ENCODE measurements around the gene SLC9A3.

Gene SLC9A3

DNA sequence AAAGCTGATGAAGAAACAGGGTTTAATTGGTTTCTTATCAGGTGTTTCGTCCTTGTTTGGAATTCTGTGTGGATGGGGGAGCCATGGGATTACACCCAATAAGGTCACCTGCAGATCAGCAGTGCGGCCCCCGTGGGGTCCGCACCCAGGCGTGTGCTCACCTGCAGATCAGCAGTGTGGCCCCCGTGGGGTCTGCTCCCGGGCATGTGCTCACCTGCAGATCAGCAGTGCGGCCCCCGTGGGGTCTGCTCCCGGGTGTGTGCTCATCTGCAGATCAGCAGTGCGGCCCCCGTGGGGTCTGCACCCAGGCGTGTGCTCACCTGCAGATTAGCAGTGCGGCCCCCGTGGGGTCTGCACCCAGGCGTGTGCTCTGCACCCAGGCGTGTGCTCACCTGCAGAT lies 46.2 kb upstream of the SLC9A3 start:
- ChIA-PET POLR2A (ENCODE audit: low non-redundant PET) (no interaction called here), CTCF (no interaction called here)
- H3K27ac ChIP-seq: no peak overlapping the region
- TF ChIP-seq, protein P1, sequence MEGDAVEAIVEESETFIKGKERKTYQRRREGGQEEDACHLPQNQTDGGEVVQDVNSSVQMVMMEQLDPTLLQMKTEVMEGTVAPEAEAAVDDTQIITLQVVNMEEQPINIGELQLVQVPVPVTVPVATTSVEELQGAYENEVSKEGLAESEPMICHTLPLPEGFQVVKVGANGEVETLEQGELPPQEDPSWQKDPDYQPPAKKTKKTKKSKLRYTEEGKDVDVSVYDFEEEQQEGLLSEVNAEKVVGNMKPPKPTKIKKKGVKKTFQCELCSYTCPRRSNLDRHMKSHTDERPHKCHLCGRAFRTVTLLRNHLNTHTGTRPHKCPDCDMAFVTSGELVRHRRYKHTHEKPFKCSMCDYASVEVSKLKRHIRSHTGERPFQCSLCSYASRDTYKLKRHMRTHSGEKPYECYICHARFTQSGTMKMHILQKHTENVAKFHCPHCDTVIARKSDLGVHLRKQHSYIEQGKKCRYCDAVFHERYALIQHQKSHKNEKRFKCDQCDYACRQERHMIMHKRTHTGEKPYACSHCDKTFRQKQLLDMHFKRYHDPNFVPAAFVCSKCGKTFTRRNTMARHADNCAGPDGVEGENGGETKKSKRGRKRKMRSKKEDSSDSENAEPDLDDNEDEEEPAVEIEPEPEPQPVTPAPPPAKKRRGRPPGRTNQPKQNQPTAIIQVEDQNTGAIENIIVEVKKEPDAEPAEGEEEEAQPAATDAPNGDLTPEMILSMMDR (conservative IDR thresholded peaks at IDR 0.05; ENCODE audit: low read depth): no peak
- no peak for DNase-seq (ENCODE audit: low spot score)

DNA sequence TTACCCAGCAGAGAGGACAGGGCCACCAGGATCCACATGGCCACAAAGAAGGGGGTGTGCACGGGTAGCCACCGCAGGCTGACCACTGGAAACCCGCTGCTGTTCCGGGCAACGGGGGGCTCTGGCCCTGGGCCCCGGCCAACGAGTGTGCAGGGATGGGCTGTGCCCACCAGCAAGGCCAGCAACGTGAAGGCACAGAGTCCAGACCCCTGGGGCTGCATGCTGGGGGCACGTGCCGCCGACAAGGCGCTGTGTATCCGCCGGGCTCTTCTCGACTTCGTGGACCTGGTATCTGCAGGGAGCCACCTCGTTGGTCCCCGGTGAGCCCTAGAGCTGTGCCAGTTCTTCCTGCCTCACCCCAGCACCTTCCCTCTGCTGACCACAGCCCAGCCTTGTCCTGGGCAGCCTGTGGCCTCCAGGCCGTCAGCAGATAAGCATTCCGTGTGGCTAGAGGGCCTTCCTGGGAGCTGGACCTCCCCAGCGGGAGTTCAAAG lies 45.7 kb upstream of the SLC9A3 start:
- CTCF ChIA-PET: interaction anchor here (0.6 kb wide), 1 partner anchor 190 kb away, joined by 3 read pairs; no protein-coding TSS in a partner anchor
- TF ChIP-seq, protein P1 (conservative IDR thresholded peaks at IDR 0.05; ENCODE audit: low read depth): no peak
- H3K27ac ChIP-seq: no peak overlapping the region
- DNase-seq (ENCODE audit: low spot score): no peak
- POLR2A ChIA-PET (ENCODE audit: low non-redundant PET): no interaction called here

DNA sequence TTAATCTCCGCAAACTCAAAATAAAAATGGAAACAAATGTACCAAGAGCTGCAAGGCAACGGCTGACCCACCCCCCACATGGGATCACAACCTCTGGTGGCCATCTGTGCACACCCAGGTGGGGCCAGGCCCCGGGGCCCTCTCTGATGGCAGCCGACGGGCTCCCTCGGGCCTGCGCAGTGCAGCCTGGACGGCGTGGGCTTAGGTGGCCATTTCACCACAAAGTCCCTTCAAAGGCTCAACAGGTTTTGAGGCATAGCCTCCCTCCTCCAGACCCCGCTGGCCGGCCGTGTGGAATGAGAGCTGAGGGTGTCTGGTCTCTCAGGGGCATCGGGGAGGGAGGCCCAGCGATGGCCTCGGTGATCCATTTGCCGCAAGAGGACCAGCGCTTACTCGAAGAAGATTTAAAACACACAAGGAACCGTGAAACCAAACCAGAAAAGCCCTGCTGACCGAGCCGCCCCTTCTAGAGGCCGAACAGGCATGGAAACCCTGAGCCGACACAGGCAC lies 45.2 kb upstream of the SLC9A3 start:
- TF ChIP-seq, protein P1 (conservative IDR thresholded peaks at IDR 0.05; ENCODE audit: low read depth): no peak
- DNase-seq (ENCODE audit: low spot score): no peak
- ChIA-PET POLR2A (ENCODE audit: low non-redundant PET) (no interaction called here), CTCF (interaction anchor here (0.6 kb wide), 1 partner anchor 189 kb away, joined by 3 read pairs; no protein-coding TSS in a partner anchor)
- no peak overlapping the region for H3K27ac ChIP-seq

DNA sequence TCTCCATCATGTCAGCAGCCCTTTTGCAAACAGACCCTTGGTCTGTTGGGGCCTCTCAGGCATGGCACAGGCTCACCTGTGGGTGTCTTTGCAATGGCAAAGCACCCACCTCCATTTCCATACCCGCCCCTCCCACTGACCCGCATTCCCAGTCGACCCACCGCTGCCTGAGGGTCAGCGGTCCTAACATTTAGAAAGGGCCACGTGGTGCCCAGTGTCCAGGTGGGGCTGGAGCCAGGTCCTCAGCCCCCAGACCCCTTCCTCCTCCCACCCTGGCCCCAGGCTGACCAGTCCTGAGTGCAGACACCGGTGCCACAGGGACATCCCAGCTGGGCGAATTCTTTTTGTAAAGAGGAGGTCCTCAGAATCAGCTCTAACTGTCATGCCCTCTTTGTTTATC lies 44.6 kb upstream of the SLC9A3 start:
- DNase-seq (ENCODE audit: low spot score): no peak
- TF ChIP-seq, protein P1 (conservative IDR thresholded peaks at IDR 0.05; ENCODE audit: low read depth): no peak
- POLR2A ChIA-PET (ENCODE audit: low non-redundant PET): no interaction called here
- CTCF ChIA-PET: no interaction called here
- no peak overlapping the region for H3K27ac ChIP-seq

DNA sequence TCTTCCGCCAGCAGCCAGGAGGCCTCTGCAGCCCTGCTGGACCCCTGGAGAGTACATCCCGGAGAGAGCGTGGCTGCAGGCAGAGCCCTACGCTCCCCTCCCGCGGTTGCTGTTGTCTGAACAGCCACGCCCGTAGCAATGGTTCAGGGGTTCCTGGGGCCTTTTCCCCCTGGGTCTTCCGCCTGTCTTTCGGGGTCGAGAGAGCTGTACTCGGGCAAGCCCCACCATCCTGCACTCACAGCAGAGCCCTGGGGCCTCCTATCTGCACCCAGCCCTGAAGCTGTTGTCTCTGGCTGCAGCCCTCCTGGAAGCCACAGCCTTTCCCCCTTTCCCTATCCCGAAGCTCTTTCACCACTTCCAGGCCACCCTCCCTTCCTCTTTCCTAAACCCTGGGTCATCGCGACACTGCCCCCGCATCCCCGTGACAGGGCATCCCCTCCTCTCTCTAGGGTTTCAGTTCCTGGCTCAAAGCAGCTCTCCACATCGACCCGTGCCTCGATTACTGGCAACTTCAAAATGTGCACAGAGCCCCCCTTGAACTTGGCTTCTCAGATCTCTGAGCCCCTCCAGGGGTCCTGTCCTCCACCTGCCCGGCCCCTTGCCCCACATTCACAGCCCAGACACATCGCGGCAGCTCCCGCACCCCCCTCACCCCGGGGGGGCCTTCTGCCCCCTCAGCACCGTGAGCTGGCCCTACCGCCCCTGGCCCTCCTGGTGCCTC lies 44.0 kb upstream of the SLC9A3 start:
- TF ChIP-seq, protein P1 (conservative IDR thresholded peaks at IDR 0.05; ENCODE audit: low read depth): no peak
- CTCF ChIA-PET: interaction anchor here (0.6 kb wide), 1 partner anchor 440 kb away, joined by 8 read pairs; no protein-coding TSS in a partner anchor
- POLR2A ChIA-PET (ENCODE audit: low non-redundant PET): no interaction called here
- no peak for DNase-seq (ENCODE audit: low spot score)
- no peak overlapping the region for H3K27ac ChIP-seq

DNA sequence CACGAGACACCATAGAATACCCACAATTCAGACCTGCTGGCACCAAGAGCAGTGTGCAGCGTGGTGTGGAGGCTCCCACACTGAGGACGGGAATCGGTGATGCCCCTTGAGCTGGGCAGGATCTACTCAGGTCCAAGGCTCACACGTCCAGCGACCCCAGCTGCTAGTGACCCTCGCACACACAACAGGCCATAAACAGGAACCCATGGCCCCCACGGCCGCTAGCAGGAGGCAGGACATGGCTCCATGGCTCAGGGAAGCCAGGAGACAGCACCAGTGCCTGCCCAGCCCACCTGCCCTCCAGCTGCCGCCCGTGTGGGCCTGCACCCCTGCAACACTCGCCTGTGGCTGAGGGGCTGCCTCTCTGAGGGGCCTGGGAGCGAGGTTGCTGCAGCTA lies 43.4 kb upstream of the SLC9A3 start:
- TF ChIP-seq, protein P1 (conservative IDR thresholded peaks at IDR 0.05; ENCODE audit: low read depth): no peak
- DNase-seq (ENCODE audit: low spot score): no peak
- H3K27ac ChIP-seq: no peak overlapping the region
- ChIA-PET POLR2A (ENCODE audit: low non-redundant PET) (no interaction called here), CTCF (interaction anchor here (0.6 kb wide), 1 partner anchor 440 kb away, joined by 8 read pairs; no protein-coding TSS in a partner anchor)

Measured in RWPE1 (cell line).